HEK293 (cell line): ENCODE measurements around the gene CPT1A.

Experiments used
- CTCF ChIA-PET: fragments of 350-600 bp; formaldehyde crosslinking; extraction: SDS; loops from one replicate; lab custom pipeline; 2021; ENCODE audit warnings: antibody characterized with exemption; lab: Yijun Ruan, JAX
- POLR2A ChIA-PET: fragments of 300-600 bp; formaldehyde crosslinking; extraction: SDS; loops from one replicate; lab custom pipeline; 2020; ENCODE audit warnings: antibody characterized with exemption, inconsistent platforms; lab: Yijun Ruan, JAX
- H3K27ac ChIP-seq: fragments of 200-500 bp; sonication (Bioruptor generic); 2 replicates; pipeline ENCODE4 v1.5.1; 2014; ENCODE audit warnings: low read depth, low read length, control low read depth, inconsistent platforms; ENCODE audit errors: extremely low read depth
- H3K36me3 ChIP-seq, 2 experiments: fragments of 200-500 bp in 1 of 2; sonication (Bioruptor generic) in 1 of 2; 1 replicate in 1 of 2; 2 replicates in 1 of 2; pipeline ENCODE4 v1.5.1; 2014 to 2017; ENCODE audit warnings: inconsistent platforms in 2 of 2, low read length in 2 of 2; ENCODE audit not compliant: control insufficient read depth in 2 of 2, insufficient read depth in 1 of 2
- H3K4me1 ChIP-seq: fragments of 200-500 bp; sonication (Bioruptor generic); 2 replicates; pipeline ENCODE4 v1.5.1; 2014; ENCODE audit warnings: mild to moderate bottlenecking, low read length, inconsistent platforms; ENCODE audit not compliant: control insufficient read depth, insufficient read depth
- H3K4me3 ChIP-seq: 2 replicates; pipeline ENCODE4 v1.5.1; 2011; ENCODE audit warnings: low read depth, mild to moderate bottlenecking, control low read depth, low read length, moderate library complexity
- H3K9me3 ChIP-seq: fragments of 200-500 bp; sonication (Bioruptor generic); 2 replicates; pipeline ENCODE4 v1.5.1; 2014; ENCODE audit warnings: low read depth, low read length, inconsistent platforms; ENCODE audit not compliant: control insufficient read depth, insufficient read depth
- HIC1 ChIP-seq: fragments of 450-650 bp; formaldehyde crosslinking; IDR thresholded peaks from 2 replicates; pipeline ENCODE4 v1.5.1; 2016; ENCODE audit warnings: missing biosample characterization, missing genetic modification characterization
- KLF10 ChIP-seq: fragments of 450-650 bp; IDR thresholded peaks from 2 replicates; pipeline ENCODE4 v1.5.1; 2018; ENCODE audit warnings: missing biosample characterization, mild to moderate bottlenecking, missing genetic modification characterization
- MEIS1 ChIP-seq: sonication (generic); formaldehyde crosslinking; IDR thresholded peaks from 2 replicates; pipeline ENCODE4 v1.8.1; 2022; ENCODE audit warnings: missing genetic modification reagents, mild to moderate bottlenecking, borderline replicate concordance
- REPIN1 ChIP-seq: fragments of 450-650 bp; formaldehyde crosslinking; IDR thresholded peaks from 2 replicates; pipeline ENCODE4 v1.5.1; 2017; ENCODE audit warnings: missing biosample characterization, missing genetic modification characterization, low read depth
- SP7 ChIP-seq: fragments of 450-650 bp; formaldehyde crosslinking; IDR thresholded peaks from 2 replicates; pipeline ENCODE4 v1.5.1; 2016; ENCODE audit warnings: missing biosample characterization, missing genetic modification characterization
- ZBTB48 ChIP-seq: fragments of 450-650 bp; formaldehyde crosslinking; IDR thresholded peaks from 2 replicates; pipeline ENCODE4 v1.5.1; 2016; ENCODE audit warnings: missing biosample characterization, missing genetic modification characterization
- ZFHX2 ChIP-seq: fragments of 450-650 bp; formaldehyde crosslinking; conservative IDR thresholded peaks from 2 replicates; pipeline ENCODE4 v1.5.1; 2016; ENCODE audit warnings: missing biosample characterization, missing genetic modification characterization
- ZFP37 ChIP-seq: fragments of 450-650 bp; formaldehyde crosslinking; IDR thresholded peaks from 2 replicates; pipeline ENCODE4 v1.5.1; 2016; ENCODE audit warnings: missing biosample characterization, missing genetic modification characterization
- ZNF133 ChIP-seq: fragments of 450-650 bp; formaldehyde crosslinking; IDR thresholded peaks from 2 replicates; pipeline ENCODE4 v1.5.1; 2016; ENCODE audit warnings: missing biosample characterization, missing genetic modification characterization
- ZNF146 ChIP-seq: fragments of 450-650 bp; formaldehyde crosslinking; IDR thresholded peaks from 2 replicates; pipeline ENCODE4 v1.5.1; 2016; ENCODE audit warnings: missing biosample characterization, missing genetic modification characterization
- ZNF148 ChIP-seq: fragments of 450-650 bp; formaldehyde crosslinking; IDR thresholded peaks from 2 replicates; pipeline ENCODE4 v1.5.0; 2017; ENCODE audit warnings: missing biosample characterization, missing genetic modification characterization, borderline replicate concordance
- ZNF18 ChIP-seq: fragments of 450-650 bp; formaldehyde crosslinking; IDR thresholded peaks from 2 replicates; pipeline ENCODE4 v1.5.1; 2016; ENCODE audit warnings: missing biosample characterization, missing genetic modification characterization
- ZNF2 ChIP-seq: fragments of 450-650 bp; formaldehyde crosslinking; IDR thresholded peaks from 2 replicates; pipeline ENCODE4 v1.5.1; 2016; ENCODE audit warnings: missing biosample characterization, missing genetic modification characterization
- ZNF302 ChIP-seq: fragments of 450-650 bp; formaldehyde crosslinking; IDR thresholded peaks from 2 replicates; pipeline ENCODE4 v1.5.1; 2016; ENCODE audit warnings: missing biosample characterization, missing genetic modification characterization, low read depth
- ZNF324 ChIP-seq: fragments of 450-650 bp; formaldehyde crosslinking; IDR thresholded peaks from 2 replicates; pipeline ENCODE4 v1.5.1; 2016; ENCODE audit warnings: missing biosample characterization, missing genetic modification characterization
- ZNF350 ChIP-seq: fragments of 450-650 bp; formaldehyde crosslinking; IDR thresholded peaks from 2 replicates; pipeline ENCODE4 v1.5.0; 2017; ENCODE audit warnings: missing biosample characterization, mild to moderate bottlenecking, missing genetic modification characterization
- ZNF362 ChIP-seq: fragments of 450-650 bp; formaldehyde crosslinking; IDR thresholded peaks from 2 replicates; pipeline ENCODE4 v1.5.1; 2016; ENCODE audit warnings: missing biosample characterization, missing genetic modification characterization
- ZNF48 ChIP-seq: fragments of 450-650 bp; formaldehyde crosslinking; IDR thresholded peaks from 2 replicates; pipeline ENCODE4 v1.5.1; 2016; ENCODE audit warnings: missing biosample characterization, missing genetic modification characterization
- ZNF488 ChIP-seq: fragments of 450-650 bp; formaldehyde crosslinking; IDR thresholded peaks from 2 replicates; pipeline ENCODE4 v1.5.1; 2016; ENCODE audit warnings: missing biosample characterization, missing genetic modification characterization
- ZNF529 ChIP-seq: fragments of 450-650 bp; formaldehyde crosslinking; IDR thresholded peaks from 2 replicates; pipeline ENCODE4 v1.5.1; 2017; ENCODE audit warnings: missing genetic modification characterization, missing biosample characterization; ENCODE audit not compliant: insufficient replicate concordance
- ZNF580 ChIP-seq: fragments of 450-650 bp; formaldehyde crosslinking; IDR thresholded peaks from 2 replicates; pipeline ENCODE4 v1.5.1; 2016; ENCODE audit warnings: missing biosample characterization, missing genetic modification characterization
- ZNF639 ChIP-seq: fragments of 450-650 bp; formaldehyde crosslinking; IDR thresholded peaks from 2 replicates; pipeline ENCODE4 v1.5.1; 2016; ENCODE audit warnings: missing biosample characterization, missing genetic modification characterization
- ZNF791 ChIP-seq: fragments of 450-650 bp; formaldehyde crosslinking; IDR thresholded peaks from 2 replicates; pipeline ENCODE4 v1.5.1; 2016; ENCODE audit warnings: missing biosample characterization, missing genetic modification characterization
- ZSCAN23 ChIP-seq: fragments of 450-650 bp; formaldehyde crosslinking; IDR thresholded peaks from 2 replicates; pipeline ENCODE4 v1.5.1; 2016; ENCODE audit warnings: missing biosample characterization, missing genetic modification characterization

CPT1A gene

GRCh38 chr11:68859123-68859522, 17.4 kb upstream of the CPT1A start:
- TF ChIP-seq ZNF580 (tag by site-specific recombination) (0 out of 2 replicates have a peak, but pooled peaks have one; percentile 45), ZSCAN23 (no peak), ZNF48 (no peak), ZNF146 (tag by site-specific recombination) (peak; percentile 92), MEIS1 (CRISPR knock-in tag) (no peak)

GRCh38 chr11:68857037-68857586, 15.4 kb upstream of the CPT1A start:
- TF ChIP-seq REPIN1 = no peak
- TF ChIP-seq ZNF302 = no peak
- TF ChIP-seq ZNF148 = no peak
- no peak for TF ChIP-seq HIC1 (tag by site-specific recombination)
- TF ChIP-seq ZNF324 (tag by site-specific recombination) = no peak
- no peak for TF ChIP-seq ZNF791
- no peak for TF ChIP-seq ZNF2 (tag by site-specific recombination)
- TF ChIP-seq ZNF362 = no peak
- TF ChIP-seq ZNF18 = no peak
- no peak for TF ChIP-seq ZFP37 (tag by site-specific recombination)
- TF ChIP-seq KLF10 (tag by site-specific recombination) = no peak
- no peak for TF ChIP-seq ZNF488 (tag by site-specific recombination)
- no peak for TF ChIP-seq ZFHX2 (tag by site-specific recombination)
- no peak for TF ChIP-seq SP7
- TF ChIP-seq ZNF639 = no peak
- TF ChIP-seq ZNF529 (tag by site-specific recombination) = no peak
- TF ChIP-seq ZNF133 (tag by site-specific recombination) = no peak
- no peak for TF ChIP-seq ZNF350 (tag by site-specific recombination)
- TF ChIP-seq ZBTB48 (tag by site-specific recombination) = no peak
- Histone ChIP-seq H3K4me3 (no peak overlapping the region), H3K27ac (no peak overlapping the region), H3K36me3 (no peaks in the 10 kb centered on the region), H3K9me3 (no peaks in the 10 kb centered on the region), H3K4me1 (no peaks in the 10 kb centered on the region)
- ChIA-PET POLR2A (no interaction called here), CTCF (no interaction called here)

More at GRCh38 chr11:68859123-68859522, 17.4 kb upstream of the CPT1A start:
- Histone ChIP-seq H3K27ac (no peak overlapping the region), H3K4me1 (no peaks in the 10 kb centered on the region), H3K4me3 (no peak overlapping the region), H3K9me3 (no peaks in the 10 kb centered on the region), H3K36me3 (no peaks in the 10 kb centered on the region)
- CTCF ChIA-PET = interaction anchor here (1.1 kb wide), 1 partner anchor 97 kb away, joined by 3 read pairs; no protein-coding TSS in a partner anchor
- POLR2A ChIA-PET = no interaction called here
